ENCODE measurements around the gene DLG2.

DLG2 gene

DNA sequence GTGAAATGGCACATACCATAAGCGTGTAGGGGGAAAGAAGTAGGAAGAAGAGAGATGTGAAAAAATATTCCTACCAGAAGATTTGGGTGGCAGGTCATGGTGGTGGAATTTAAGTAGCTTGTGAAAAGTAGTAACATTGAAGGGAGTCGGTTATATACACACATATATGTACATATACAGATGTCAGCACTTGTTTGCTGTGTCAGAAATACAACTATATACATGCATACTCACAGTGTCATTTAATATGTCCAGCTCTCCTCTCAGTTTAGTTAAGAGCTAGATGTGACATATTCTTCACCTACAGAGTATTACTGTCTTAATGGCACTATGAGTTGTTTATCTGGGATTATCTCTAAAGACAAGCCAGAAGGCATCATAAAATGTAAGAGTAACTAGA, 1353.6 kb downstream of the DLG2 start:
- DNase-seq (ENCODE audit: extremely low read depth, low read depth): no peak
- TF ChIP-seq, protein P1, sequence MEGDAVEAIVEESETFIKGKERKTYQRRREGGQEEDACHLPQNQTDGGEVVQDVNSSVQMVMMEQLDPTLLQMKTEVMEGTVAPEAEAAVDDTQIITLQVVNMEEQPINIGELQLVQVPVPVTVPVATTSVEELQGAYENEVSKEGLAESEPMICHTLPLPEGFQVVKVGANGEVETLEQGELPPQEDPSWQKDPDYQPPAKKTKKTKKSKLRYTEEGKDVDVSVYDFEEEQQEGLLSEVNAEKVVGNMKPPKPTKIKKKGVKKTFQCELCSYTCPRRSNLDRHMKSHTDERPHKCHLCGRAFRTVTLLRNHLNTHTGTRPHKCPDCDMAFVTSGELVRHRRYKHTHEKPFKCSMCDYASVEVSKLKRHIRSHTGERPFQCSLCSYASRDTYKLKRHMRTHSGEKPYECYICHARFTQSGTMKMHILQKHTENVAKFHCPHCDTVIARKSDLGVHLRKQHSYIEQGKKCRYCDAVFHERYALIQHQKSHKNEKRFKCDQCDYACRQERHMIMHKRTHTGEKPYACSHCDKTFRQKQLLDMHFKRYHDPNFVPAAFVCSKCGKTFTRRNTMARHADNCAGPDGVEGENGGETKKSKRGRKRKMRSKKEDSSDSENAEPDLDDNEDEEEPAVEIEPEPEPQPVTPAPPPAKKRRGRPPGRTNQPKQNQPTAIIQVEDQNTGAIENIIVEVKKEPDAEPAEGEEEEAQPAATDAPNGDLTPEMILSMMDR (IDR thresholded peaks at IDR 0.05; ENCODE audit: low read depth, low read length): no peak

DNA sequence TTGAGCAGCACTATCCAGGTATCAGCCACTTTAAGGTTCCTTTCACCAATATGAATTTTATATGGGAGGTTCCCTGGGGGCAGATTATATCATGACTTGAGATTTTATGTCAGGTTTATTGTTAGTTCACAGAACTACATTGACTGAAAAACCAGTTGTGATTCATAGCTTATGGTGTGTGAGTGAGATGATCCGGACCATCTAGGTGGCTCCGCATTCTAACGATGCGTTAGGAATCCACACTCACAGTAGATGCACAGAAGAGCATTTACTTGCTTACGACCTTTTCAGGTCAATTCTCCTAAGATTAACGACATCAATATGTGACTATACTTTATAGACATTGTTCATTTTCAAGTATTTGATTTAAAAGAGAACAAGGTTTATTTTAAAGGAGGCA, 1356.7 kb downstream of the DLG2 start:
- DNase-seq (ENCODE audit: extremely low read depth, low read depth): no peak
- TF ChIP-seq, protein P1 (IDR thresholded peaks at IDR 0.05; ENCODE audit: low read depth, low read length): no peak

- DNase-seq (ENCODE audit: extremely low read depth, low read depth): no peak
- TF ChIP-seq, protein P1 (IDR thresholded peaks at IDR 0.05; ENCODE audit: low read depth, low read length): no peak
Observed at GRCh38 chr11:84264066-84264465, 1363.1 kb downstream of the DLG2 start.

- TF ChIP-seq, protein P1 (IDR thresholded peaks at IDR 0.05; ENCODE audit: low read depth, low read length): no peak
- no peak for DNase-seq (ENCODE audit: extremely low read depth, low read depth)
Observed at GRCh38 chr11:84261707-84262106, 1365.4 kb downstream of the DLG2 start.

DNA sequence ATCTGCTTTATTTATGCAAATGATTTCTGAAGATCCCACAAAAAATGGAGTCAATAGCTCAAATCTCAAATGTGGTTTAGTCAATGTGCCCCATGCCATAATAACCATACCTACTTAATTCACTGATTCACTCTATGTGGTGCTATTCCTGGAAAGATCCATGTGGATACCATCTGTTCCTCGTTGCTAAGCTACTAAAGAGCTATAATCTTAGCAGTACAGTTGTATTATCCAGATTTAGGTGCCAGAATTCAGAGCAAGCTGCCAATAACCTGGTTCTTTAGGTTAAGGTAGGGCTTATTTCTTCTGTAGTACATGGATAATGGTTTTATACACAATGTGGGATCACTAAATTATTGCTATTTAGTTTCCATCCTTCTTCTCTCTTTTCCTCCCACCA, 1366.3 kb downstream of the DLG2 start:
- no peak for DNase-seq (ENCODE audit: extremely low read depth, low read depth)
- TF ChIP-seq, protein P1 (IDR thresholded peaks at IDR 0.05; ENCODE audit: low read depth, low read length): no peak

- DNase-seq (ENCODE audit: extremely low read depth, low read depth): no peak
- TF ChIP-seq, protein P1 (IDR thresholded peaks at IDR 0.05; ENCODE audit: low read depth, low read length): no peak
Observed at GRCh38 chr11:84256618-84257017, 1370.5 kb downstream of the DLG2 start.

- DNase-seq (ENCODE audit: extremely low read depth, low read depth): no peak
- TF ChIP-seq, protein P1 (IDR thresholded peaks at IDR 0.05; ENCODE audit: low read depth, low read length): no peak
Observed at GRCh38 chr11:84255483-84255882, 1371.7 kb downstream of the DLG2 start.
